Pancreas (tissue), 10 donors: Measurements from ENCODE around the gene SLC39A11. TPM values are rescaled to one million over a fixed set of nuclear protein-coding genes. Genes with fewer than 3 reads are reported as not detected.

Source experiments
- ATAC-seq, 4 donors: fragments of 200-7000 bp; cut with Tn5 transposase; one replicate each; pipeline versions ENCODE4 v1.8.0 to v1.9.1; 2020; ENCODE audit warnings: mild to moderate bottlenecking in 4 of 4, moderate library complexity in 4 of 4
- DNase-seq, 6 donors: peaks; one replicate each; pipeline ENCODE4 v3.0.0-alpha.2; 2020
- FAIRE-seq: peaks from 2 replicates; lab custom pipeline; 2012; peaks lifted over from hg19 to GRCh38; lab: Jason Lieb, UNC
- H3K27ac ChIP-seq, 4 donors: fragments of 200-600 bp; sonication (generic); 1 replicate in 3 of 4; 2 replicates in 1 of 4; pipeline versions ENCODE4 v1.5.0 to v1.8.0; 2020
- H3K27me3 ChIP-seq, 4 donors: fragments of 200-600 bp; one replicate each; pipeline ENCODE4 v1.8.0; 2021
- H3K36me3 ChIP-seq, 3 donors: fragments of 200-600 bp; sonication (generic) in 1 of 3; one replicate each; pipeline versions ENCODE4 v1.5.0 to v1.8.0; 2020 to 2021
- H3K4me1 ChIP-seq, 3 donors: fragments of 200-600 bp; one replicate each; pipeline ENCODE4 v1.8.0; 2021
- H3K4me3 ChIP-seq, 4 donors: fragments of 200-600 bp; sonication (generic) in 2 of 4; one replicate each; pipeline versions ENCODE4 v1.5.0 to v1.8.0; 2020 to 2021
- H3K9me3 ChIP-seq, 4 donors: fragments of 200-600 bp; one replicate each; pipeline ENCODE4 v1.8.0; 2021
- WGBS, 2 donors: extraction: QIAGEN DNeasy Blood & Tissue Kit; methylation state at CpG; one replicate each; pipeline ENCODE4 v1.1.7; 2013; 5-methylcytosine and 5-hydroxymethylcytosine counted together
- intact Hi-C, 3 donors: fragments of 100-400 bp; cut with DNase I; formaldehyde crosslinking; loops; one replicate each; pipeline versions ENCODE4 v1.11.1 to v1.14.2; 2022
- polyA plus RNA-seq, 2 donors: library from polyadenylated mRNA; stranded (reverse); fragments of 200-250 nt; gene quantifications; one replicate each; pipeline ENCODE4 v1.2.3, GENCODE V29; 2013
- total RNA-seq, 6 donors: library from RNA; stranded (reverse); fragmentation: NEBNext Ultra II Directional in 4 of 6; extraction: Animal tissue kit (Norgen Biotek cat#: 25700) in 4 of 6; gene quantifications; one replicate each; pipeline versions ENCODE4 v1.2.1 to v1.2.4, GENCODE V29; 2021 to 2023
- TF ChIP-seq, protein P1 (sequence below), 4 donors: fragments of 200-600 bp; sonication (generic) in 3 of 4; IDR thresholded peaks; one replicate each; pipeline versions ENCODE4 v1.5.0 to v1.8.0; 2021; ENCODE audit warnings: antibody characterized with exemption in 4 of 4
- donor health status: healthy with polysubstance abuse.
- donor health status: DM: no; HTN: no; CAD: no; lungs with moderate emphysema.
- donor health status: DM: no; HTN: no; CAD: no.
- donor health status: control.
- donor health status: control.
- donor health status: Bipolar disorder and iron deficiency.
- donor health status: DM: yes; HTN: yes; CAD: no.
- donor health status: DM: no; HTN: no; CAD: no.
- donor health status: DM: no; HTN: no; CAD: no.
- donor health status: DM: yes; HTN: yes; CAD: no.

The SLC39A11 gene
- total and polyA plus RNA-seq, 8 donors: 7.9 to 32.9 (median 19.9) TPM

- DNase-seq: no peak
- FAIRE-seq: no peak
- Histone ChIP-seq H3K4me3 (no peak overlapping the region), H3K27me3 (no peaks in the 10 kb centered on the region), H3K27ac (no peak overlapping the region), H3K9me3 (no peaks in the 10 kb centered on the region), H3K4me1 (no peaks in the 10 kb centered on the region), H3K36me3 (no peaks in the 10 kb centered on the region)
- TF ChIP-seq, protein P1, sequence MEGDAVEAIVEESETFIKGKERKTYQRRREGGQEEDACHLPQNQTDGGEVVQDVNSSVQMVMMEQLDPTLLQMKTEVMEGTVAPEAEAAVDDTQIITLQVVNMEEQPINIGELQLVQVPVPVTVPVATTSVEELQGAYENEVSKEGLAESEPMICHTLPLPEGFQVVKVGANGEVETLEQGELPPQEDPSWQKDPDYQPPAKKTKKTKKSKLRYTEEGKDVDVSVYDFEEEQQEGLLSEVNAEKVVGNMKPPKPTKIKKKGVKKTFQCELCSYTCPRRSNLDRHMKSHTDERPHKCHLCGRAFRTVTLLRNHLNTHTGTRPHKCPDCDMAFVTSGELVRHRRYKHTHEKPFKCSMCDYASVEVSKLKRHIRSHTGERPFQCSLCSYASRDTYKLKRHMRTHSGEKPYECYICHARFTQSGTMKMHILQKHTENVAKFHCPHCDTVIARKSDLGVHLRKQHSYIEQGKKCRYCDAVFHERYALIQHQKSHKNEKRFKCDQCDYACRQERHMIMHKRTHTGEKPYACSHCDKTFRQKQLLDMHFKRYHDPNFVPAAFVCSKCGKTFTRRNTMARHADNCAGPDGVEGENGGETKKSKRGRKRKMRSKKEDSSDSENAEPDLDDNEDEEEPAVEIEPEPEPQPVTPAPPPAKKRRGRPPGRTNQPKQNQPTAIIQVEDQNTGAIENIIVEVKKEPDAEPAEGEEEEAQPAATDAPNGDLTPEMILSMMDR (IDR thresholded peaks at IDR 0.05): no peak
- intact Hi-C loops: loop anchor here in 2 of 3 donors (10.0 kb wide), 2 partner anchors 511 to 641 kb away; a partner anchor contains a TSS
- no peak for ATAC-seq
- 89 to 90% methylated on average over 2 of the region's 2 CpGs for WGBS, 2 donors
These were observed 368.2 kb downstream of the SLC39A11 start for GRCh38 chr17:72724267-72724666.

GRCh38 chr17:72723711-72724110, 368.8 kb downstream of the SLC39A11 start:
- no peak for FAIRE-seq
- TF ChIP-seq, protein P1 (IDR thresholded peaks at IDR 0.05): no peak
- DNase-seq: no peak
- Histone ChIP-seq H3K9me3 (no peaks in the 10 kb centered on the region), H3K27me3 (no peaks in the 10 kb centered on the region), H3K27ac (no peak overlapping the region), H3K4me1 (no peaks in the 10 kb centered on the region), H3K36me3 (no peaks in the 10 kb centered on the region), H3K4me3 (no peak overlapping the region)
- no peak for ATAC-seq
- intact Hi-C loops: loop anchor here in 2 of 3 donors (10.0 kb wide), 2 partner anchors 511 to 641 kb away; a partner anchor contains a TSS
- 86 to 88% methylated on average over 7 of the region's 7 CpGs for WGBS, 2 donors

DNA sequence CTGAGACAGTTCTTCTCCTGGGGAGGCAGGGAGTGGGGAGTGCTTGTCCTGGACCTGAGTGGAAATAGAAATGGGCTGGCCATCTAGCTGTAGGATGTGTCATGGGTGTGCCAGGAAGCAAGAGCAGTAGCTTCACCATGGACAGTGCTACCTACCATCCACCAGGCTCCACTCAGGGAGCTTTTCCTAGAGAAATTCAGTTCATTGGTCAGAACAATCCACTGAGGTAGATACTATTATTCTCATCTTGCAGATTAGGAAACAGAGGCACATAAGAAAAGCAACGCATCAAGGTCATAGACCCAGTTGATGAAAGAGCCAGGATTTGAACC, 372.0 kb downstream of the SLC39A11 start:
- H3K4me3 ChIP-seq: no peak overlapping the region
- DNase-seq: no peak
- TF ChIP-seq, protein P1 (IDR thresholded peaks at IDR 0.05): no peak
- WGBS, 2 donors: 93 to 96% methylated on average over 1 of the region's 1 CpG
- no peaks in the 10 kb centered on the region for H3K27me3 ChIP-seq
- no peak for ATAC-seq
- no peaks in the 10 kb centered on the region for H3K4me1 ChIP-seq
- H3K9me3 ChIP-seq: no peaks in the 10 kb centered on the region
- no peak for FAIRE-seq
- intact Hi-C loops: loop anchor here in 2 of 3 donors (10.0 kb wide), 2 partner anchors 514 to 644 kb away; a partner anchor contains a TSS
- H3K27ac ChIP-seq: no peak overlapping the region
- no peaks in the 10 kb centered on the region for H3K36me3 ChIP-seq

- DNase-seq (no peak), ATAC-seq (peak in 1 of 4 donors; percentile 22), FAIRE-seq (no peak)
- TF ChIP-seq, protein P1 (IDR thresholded peaks at IDR 0.05): no peak
- H3K9me3 ChIP-seq: no peaks in the 10 kb centered on the region
- H3K27me3 ChIP-seq: no peaks in the 10 kb centered on the region
- no peak overlapping the region for H3K27ac ChIP-seq
- H3K4me1 ChIP-seq: no peaks in the 10 kb centered on the region
- no peaks in the 10 kb centered on the region for H3K36me3 ChIP-seq
- WGBS, 2 donors: 78 to 80% methylated on average over 25 of the region's 25 CpGs
- H3K4me3 ChIP-seq: no peak overlapping the region
- intact Hi-C loops: loop anchor here in 2 of 3 donors (10.0 kb wide), 2 partner anchors 515 to 645 kb away; a partner anchor contains a TSS
These were observed 372.7 kb downstream of the SLC39A11 start for GRCh38 chr17:72719578-72720493.

DNA sequence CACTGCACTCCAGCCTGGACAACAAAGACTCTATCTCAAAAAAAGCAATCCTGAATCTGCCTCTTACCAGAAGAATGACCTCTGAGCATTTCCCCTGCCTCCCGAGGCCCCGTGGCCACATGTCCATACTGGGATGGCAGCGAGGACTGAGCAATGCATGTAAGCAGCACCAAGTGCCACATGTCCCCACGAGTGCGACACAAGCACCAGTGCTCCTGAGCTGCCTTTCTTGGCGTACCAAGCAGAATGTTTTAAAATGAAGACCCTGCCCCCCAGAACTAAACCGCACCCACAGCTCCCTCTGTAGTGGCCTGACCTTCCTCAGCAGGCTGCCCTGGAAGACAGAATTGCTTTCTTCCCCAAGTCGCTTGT, 373.3 kb downstream of the SLC39A11 start:
- intact Hi-C loops: no loop called here
- FAIRE-seq: no peak
- ATAC-seq: no peak
- H3K4me3 ChIP-seq: no peak overlapping the region
- TF ChIP-seq, protein P1 (IDR thresholded peaks at IDR 0.05): no peak
- DNase-seq: no peak
- H3K4me1 ChIP-seq: no peaks in the 10 kb centered on the region
- no peaks in the 10 kb centered on the region for H3K9me3 ChIP-seq
- WGBS, 2 donors: 90 to 97% methylated on average over 8 of the region's 8 CpGs
- no peak overlapping the region for H3K27ac ChIP-seq
- no peaks in the 10 kb centered on the region for H3K36me3 ChIP-seq
- H3K27me3 ChIP-seq: no peaks in the 10 kb centered on the region
